NCI-H526 treated with DMSO at 0.1 percent for 48 hours (cell line): ENCODE results near the gene SUMF2.
"Not testable (repeated sequence)": the region's sequence is repeated elsewhere in the genome, so short reads cannot be mapped to it uniquely, and the experiment has no call there.

Experiments
- DNase-seq: peaks from one replicate; lab custom pipeline; 2025; lab: John Stamatoyannopoulos, UW

The SUMF2 gene

GRCh38 chr7:56062382-56062781 is 1.7 kb upstream of the SUMF2 start:
- no peak for DNase-seq

GRCh38 chr7:56063500-56063881 is 595 bp upstream of the SUMF2 start:
- no peak for DNase-seq

- not testable (repeated sequence) for DNase-seq
Measured at GRCh38 chr7:56066376-56066775, 2.3 kb downstream of the SUMF2 start.

GRCh38 chr7:56074371-56074791 is 10.3 kb downstream of the SUMF2 start:
- DNase-seq: peak; percentile 71

- no peak for DNase-seq
Measured at GRCh38 chr7:56077681-56078080, 13.6 kb downstream of the SUMF2 start.

GRCh38 chr7:56078196-56078595 is 14.1 kb downstream of the SUMF2 start:
- no peak for DNase-seq

GRCh38 chr7:56079450-56080185 is 15.5 kb downstream of the SUMF2 start:
- DNase-seq: no peak

- DNase-seq: not testable (repeated sequence)
Measured at GRCh38 chr7:56080726-56081435, 16.8 kb downstream of the SUMF2 start.

- DNase-seq: no peak
Measured at GRCh38 chr7:56081626-56082340, 17.7 kb downstream of the SUMF2 start.

- DNase-seq: no peak
Measured at GRCh38 chr7:56083150-56083785, 19.2 kb downstream of the SUMF2 start.

GRCh38 chr7:56086761-56087160 is 22.7 kb downstream of the SUMF2 start:
- no peak for DNase-seq

- DNase-seq: no peak
Measured at GRCh38 chr7:56087445-56087844, 23.4 kb downstream of the SUMF2 start.

- no peak for DNase-seq
Measured at GRCh38 chr7:56091591-56091990, 27.5 kb downstream of the SUMF2 start.

- not testable (repeated sequence) for DNase-seq
Measured at GRCh38 chr7:56092388-56092787, 28.3 kb downstream of the SUMF2 start.

- DNase-seq: no peak
Measured at GRCh38 chr7:56092789-56093531, 28.9 kb downstream of the SUMF2 start, which contains the start of gene PHKG1. Gene PHKG1 (minus strand): TSS chr7:56092952. CDS start chr7:56088941, 4,011 bp downstream.

- no peak for DNase-seq
Measured at GRCh38 chr7:56097700-56098099, 33.6 kb downstream of the SUMF2 start.

GRCh38 chr7:56098187-56099008 is 34.3 kb downstream of the SUMF2 start:
- not testable (repeated sequence) for DNase-seq

GRCh38 chr7:56099653-56100052 is 35.6 kb downstream of the SUMF2 start:
- DNase-seq: no peak

GRCh38 chr7:56104138-56104537 is 40.1 kb downstream of the SUMF2 start:
- DNase-seq: not testable (repeated sequence)

GRCh38 chr7:56105508-56105907 is 41.4 kb downstream of the SUMF2 start:
- no peak for DNase-seq
